ENCODE data around the gene HPGD. TPM values are rescaled to one million over a fixed set of nuclear protein-coding genes. Genes with fewer than 3 reads are reported as not detected.

HPGD gene
- total and polyA plus RNA-seq, 4 donors = 1.6 to 89.7 (median 7.5) TPM

DNA sequence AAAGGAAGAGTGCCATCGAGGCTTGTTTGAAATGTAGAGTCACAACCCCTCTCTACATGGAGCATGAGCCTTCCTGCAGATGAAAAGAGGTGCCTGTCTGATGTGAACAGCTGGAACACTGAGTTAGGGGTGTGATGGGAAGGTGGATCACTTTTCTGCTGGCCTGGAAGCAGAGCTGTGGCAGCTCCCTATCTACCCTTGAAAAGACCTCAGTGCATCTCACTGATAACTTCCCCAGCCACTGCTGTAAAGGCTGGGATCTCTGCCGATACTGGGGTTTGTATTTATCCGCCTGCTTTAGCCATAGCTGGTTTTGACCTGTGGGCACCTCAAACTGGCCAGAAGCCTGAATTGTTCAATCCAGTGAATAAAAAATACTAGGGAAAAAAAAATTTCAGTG lies 46.8 kb downstream of the HPGD start:
- DNase-seq (no peak), ATAC-seq (ENCODE audit: low FRiP score) (no peak)
- no peaks in the 10 kb centered on the region for H3K27me3 ChIP-seq (ENCODE audit: control insufficient read depth in 1 of 2, insufficient read depth in 2 of 2, low read length in 1 of 2)
- H3K4me3 ChIP-seq (ENCODE audit: low read length in 2 of 2) = no peak overlapping the region
- no peaks in the 10 kb centered on the region for H3K4me1 ChIP-seq (ENCODE audit: control insufficient read depth in 1 of 2, insufficient read depth in 2 of 2, low read length in 2 of 2)
- H3K36me3 ChIP-seq (ENCODE audit: control insufficient read depth in 1 of 2, insufficient read depth in 2 of 2, low read length in 1 of 2) = no peaks in the 10 kb centered on the region
- H3K27ac ChIP-seq (ENCODE audit: low read depth in 1 of 2, low read length in 2 of 2) = no peak overlapping the region
- H3K9me3 ChIP-seq (ENCODE audit: control insufficient read depth, low read length) = no peaks in the 10 kb centered on the region
- WGBS, 2 donors = 91 to 94% methylated on average over 3 of the region's 3 CpGs
- intact Hi-C loops (cut with DNase I) = no loop called here

GRCh38 chr4:174474457-174475075 lies 47.7 kb downstream of the HPGD start:
- H3K36me3 ChIP-seq (ENCODE audit: control insufficient read depth in 1 of 2, insufficient read depth in 2 of 2, low read length in 1 of 2) = no peaks in the 10 kb centered on the region
- H3K27me3 ChIP-seq (ENCODE audit: control insufficient read depth in 1 of 2, insufficient read depth in 2 of 2, low read length in 1 of 2) = no peaks in the 10 kb centered on the region
- no peak overlapping the region for H3K27ac ChIP-seq (ENCODE audit: low read depth in 1 of 2, low read length in 2 of 2)
- intact Hi-C loops (cut with DNase I) = no loop called here
- DNase-seq = no peak
- no peak for ATAC-seq (ENCODE audit: low FRiP score)
- no peaks in the 10 kb centered on the region for H3K9me3 ChIP-seq (ENCODE audit: control insufficient read depth, low read length)
- no peak overlapping the region for H3K4me3 ChIP-seq (ENCODE audit: low read length in 2 of 2)
- WGBS, 2 donors = 79 to 80% methylated on average over 8 of the region's 8 CpGs
- H3K4me1 ChIP-seq (ENCODE audit: control insufficient read depth in 1 of 2, insufficient read depth in 2 of 2, low read length in 2 of 2) = no peaks in the 10 kb centered on the region

DNA sequence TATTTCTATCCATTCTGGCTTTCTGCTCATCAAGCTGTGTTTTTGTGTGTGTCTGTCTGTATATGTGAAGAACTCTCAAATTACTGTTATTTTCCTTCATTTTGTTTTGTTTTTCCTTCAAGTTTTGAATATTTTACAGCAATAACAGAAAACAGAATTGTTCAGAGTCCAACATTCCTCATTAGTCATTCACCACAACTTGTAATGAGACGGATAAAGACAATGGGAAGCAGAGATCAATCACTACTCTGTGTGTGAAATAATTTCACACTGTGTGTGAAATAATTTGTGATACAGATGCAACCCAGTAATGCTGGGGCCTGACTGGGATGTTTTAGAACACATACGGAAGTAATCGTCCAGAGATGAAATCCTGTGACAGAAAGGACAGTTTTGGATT lies 55.2 kb downstream of the HPGD start:
- WGBS, 2 donors = 91 to 93% methylated on average over 3 of the region's 3 CpGs
- DNase-seq (no peak), ATAC-seq (ENCODE audit: low FRiP score) (no peak)
- no peaks in the 10 kb centered on the region for H3K27me3 ChIP-seq (ENCODE audit: control insufficient read depth in 1 of 2, insufficient read depth in 2 of 2, low read length in 1 of 2)
- H3K36me3 ChIP-seq (ENCODE audit: control insufficient read depth in 1 of 2, insufficient read depth in 2 of 2, low read length in 1 of 2) = no peaks in the 10 kb centered on the region
- no peak overlapping the region for H3K4me3 ChIP-seq (ENCODE audit: low read length in 2 of 2)
- intact Hi-C loops (cut with DNase I) = no loop called here
- H3K4me1 ChIP-seq (ENCODE audit: control insufficient read depth in 1 of 2, insufficient read depth in 2 of 2, low read length in 2 of 2) = no peaks in the 10 kb centered on the region
- no peak overlapping the region for H3K27ac ChIP-seq (ENCODE audit: low read depth in 1 of 2, low read length in 2 of 2)
- H3K9me3 ChIP-seq (ENCODE audit: control insufficient read depth, low read length) = no peaks in the 10 kb centered on the region

- intact Hi-C loops (cut with DNase I) = no loop called here
- DNase-seq = no peak
- Histone ChIP-seq H3K27me3 (ENCODE audit: control insufficient read depth in 1 of 2, insufficient read depth in 2 of 2, low read length in 1 of 2) (no peaks in the 10 kb centered on the region), H3K9me3 (ENCODE audit: control insufficient read depth, low read length) (no peaks in the 10 kb centered on the region), H3K36me3 (ENCODE audit: control insufficient read depth in 1 of 2, insufficient read depth in 2 of 2, low read length in 1 of 2) (no peaks in the 10 kb centered on the region), H3K27ac (ENCODE audit: low read depth in 1 of 2, low read length in 2 of 2) (no peak overlapping the region), H3K4me1 (ENCODE audit: control insufficient read depth in 1 of 2, insufficient read depth in 2 of 2, low read length in 2 of 2) (no peaks in the 10 kb centered on the region), H3K4me3 (ENCODE audit: low read length in 2 of 2) (no peak overlapping the region)
- WGBS, 2 donors = 81 to 98% methylated on average over 3 of the region's 3 CpGs
- ATAC-seq (ENCODE audit: low FRiP score) = no peak
Observed at GRCh38 chr4:174464949-174465348, 57.3 kb downstream of the HPGD start.

DNA sequence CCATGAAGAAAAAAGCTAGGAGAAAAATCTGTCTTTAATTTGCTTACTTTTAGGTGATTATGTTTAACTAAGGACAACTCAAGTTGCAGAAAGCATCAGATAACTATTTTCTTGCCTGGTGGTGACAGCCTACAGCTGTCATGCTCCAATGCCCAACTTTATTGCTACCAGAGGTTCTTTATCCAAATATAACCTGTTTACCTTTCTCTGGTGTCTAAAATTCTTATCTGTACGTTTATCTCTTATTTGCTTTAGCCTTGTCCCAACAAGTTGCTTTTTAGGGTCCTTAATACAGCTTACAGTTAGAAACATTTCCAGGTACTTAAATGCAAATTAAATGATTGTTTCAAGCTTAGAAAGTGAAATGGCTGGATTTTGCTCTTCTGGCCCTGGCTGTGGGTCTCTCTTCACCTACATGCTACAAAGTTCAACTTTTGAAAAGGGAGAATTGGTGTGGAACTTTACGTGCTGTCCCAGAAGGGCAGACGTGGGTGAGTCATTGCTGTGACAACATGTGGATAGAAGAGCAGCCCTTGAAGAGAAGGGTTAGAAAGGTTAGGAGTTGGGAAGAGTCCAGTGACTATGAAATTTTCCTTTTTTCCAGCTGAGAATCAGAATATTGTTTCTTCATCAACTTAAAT lies 60.7 kb downstream of the HPGD start:
- Histone ChIP-seq H3K4me3 (ENCODE audit: low read length in 2 of 2) (no peak overlapping the region), H3K27me3 (ENCODE audit: control insufficient read depth in 1 of 2, insufficient read depth in 2 of 2, low read length in 1 of 2) (no peaks in the 10 kb centered on the region), H3K36me3 (ENCODE audit: control insufficient read depth in 1 of 2, insufficient read depth in 2 of 2, low read length in 1 of 2) (no peaks in the 10 kb centered on the region), H3K4me1 (ENCODE audit: control insufficient read depth in 1 of 2, insufficient read depth in 2 of 2, low read length in 2 of 2) (no peaks in the 10 kb centered on the region), H3K9me3 (ENCODE audit: control insufficient read depth, low read length) (no peaks in the 10 kb centered on the region), H3K27ac (ENCODE audit: low read depth in 1 of 2, low read length in 2 of 2) (no peak overlapping the region)
- intact Hi-C loops (cut with DNase I) = no loop called here
- WGBS, 2 donors = 38 to 43% methylated on average over 3 of the region's 3 CpGs
- DNase-seq (no peak), ATAC-seq (ENCODE audit: low FRiP score) (no peak)

- no peak overlapping the region for H3K27ac ChIP-seq (ENCODE audit: low read depth in 1 of 2, low read length in 2 of 2)
- ATAC-seq (ENCODE audit: low FRiP score) = no peak
- WGBS, 2 donors = 69 to 76% methylated on average over 1 of the region's 1 CpG
Observed at GRCh38 chr4:174460684-174461083, 61.6 kb downstream of the HPGD start.

GRCh38 chr4:174457468-174457867 lies 64.8 kb downstream of the HPGD start:
- intact Hi-C loops (cut with DNase I) = no loop called here
- DNase-seq = no peak
- Histone ChIP-seq H3K27me3 (ENCODE audit: control insufficient read depth in 1 of 2, insufficient read depth in 2 of 2, low read length in 1 of 2) (no peaks in the 10 kb centered on the region), H3K4me1 (ENCODE audit: control insufficient read depth in 1 of 2, insufficient read depth in 2 of 2, low read length in 2 of 2) (no peaks in the 10 kb centered on the region), H3K36me3 (ENCODE audit: control insufficient read depth in 1 of 2, insufficient read depth in 2 of 2, low read length in 1 of 2) (no peaks in the 10 kb centered on the region), H3K4me3 (ENCODE audit: low read length in 2 of 2) (no peak overlapping the region), H3K27ac (ENCODE audit: low read depth in 1 of 2, low read length in 2 of 2) (no peak overlapping the region), H3K9me3 (ENCODE audit: control insufficient read depth, low read length) (no peaks in the 10 kb centered on the region)
- whole genome bisulfite sequencing, 2 donors = 6 to 18% methylated on average over 6 of the region's 6 CpGs
- no peak for ATAC-seq (ENCODE audit: low FRiP score)

More at GRCh38 chr4:174460684-174461083, 61.6 kb downstream of the HPGD start:
- Histone ChIP-seq H3K4me3 (ENCODE audit: low read length in 2 of 2) (no peak overlapping the region), H3K36me3 (ENCODE audit: control insufficient read depth in 1 of 2, insufficient read depth in 2 of 2, low read length in 1 of 2) (no peaks in the 10 kb centered on the region), H3K4me1 (ENCODE audit: control insufficient read depth in 1 of 2, insufficient read depth in 2 of 2, low read length in 2 of 2) (no peaks in the 10 kb centered on the region), H3K27me3 (ENCODE audit: control insufficient read depth in 1 of 2, insufficient read depth in 2 of 2, low read length in 1 of 2) (no peaks in the 10 kb centered on the region), H3K9me3 (ENCODE audit: control insufficient read depth, low read length) (no peaks in the 10 kb centered on the region)
- no peak for DNase-seq
- intact Hi-C loops (cut with DNase I) = no loop called here

DNA sequence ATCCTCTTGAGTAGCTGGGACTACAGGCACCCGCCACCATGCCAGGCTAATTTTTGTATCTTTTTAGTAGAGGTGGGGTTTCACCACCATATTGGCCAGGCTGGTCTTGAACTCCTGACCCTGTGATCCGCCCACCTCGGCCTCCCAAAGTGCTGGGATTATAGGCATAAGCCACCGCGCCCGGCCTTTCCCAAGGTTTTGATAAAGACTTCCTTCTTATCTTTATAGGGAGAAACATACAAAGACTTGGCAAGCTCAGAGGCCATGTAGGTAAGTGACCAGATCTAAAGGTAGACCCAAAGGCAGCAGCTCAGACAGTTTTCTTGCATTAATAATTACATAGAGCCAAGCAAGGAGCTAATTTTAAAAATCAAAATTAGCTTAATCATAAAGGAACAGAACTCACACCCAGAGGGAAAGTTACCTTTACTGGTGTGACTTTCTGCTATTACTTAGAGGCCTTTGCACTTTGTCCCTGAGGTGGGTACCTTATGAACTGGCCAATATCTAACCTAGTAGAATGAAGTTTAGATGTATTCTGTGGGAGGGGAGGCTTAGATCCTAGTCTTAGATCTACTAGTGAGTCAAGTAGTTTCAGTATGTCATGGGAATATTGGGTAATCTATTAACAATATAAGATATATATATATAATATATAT lies 67.3 kb downstream of the HPGD start:
- H3K27ac ChIP-seq (ENCODE audit: low read depth in 1 of 2, low read length in 2 of 2) = no peak overlapping the region
- intact Hi-C loops (cut with DNase I) = no loop called here
- H3K27me3 ChIP-seq (ENCODE audit: control insufficient read depth in 1 of 2, insufficient read depth in 2 of 2, low read length in 1 of 2) = no peaks in the 10 kb centered on the region
- DNase-seq = no peak
- 93 to 95% methylated on average over 6 of the region's 6 CpGs for WGBS, 2 donors
- no peaks in the 10 kb centered on the region for H3K36me3 ChIP-seq (ENCODE audit: control insufficient read depth in 1 of 2, insufficient read depth in 2 of 2, low read length in 1 of 2)
- H3K9me3 ChIP-seq (ENCODE audit: control insufficient read depth, low read length) = no peaks in the 10 kb centered on the region
- H3K4me3 ChIP-seq (ENCODE audit: low read length in 2 of 2) = no peak overlapping the region
- ATAC-seq (ENCODE audit: low FRiP score) = no peak
- H3K4me1 ChIP-seq (ENCODE audit: control insufficient read depth in 1 of 2, insufficient read depth in 2 of 2, low read length in 2 of 2) = no peaks in the 10 kb centered on the region

Data from aorta (tissue), 5 donors.